GM20431 (cell line): Measurements from ENCODE around the gene RNFT2.
"Not testable (repeated sequence)": the region's sequence is repeated elsewhere in the genome, so short reads cannot be mapped to it uniquely, and the experiment has no call there.

Experiments used
- in situ Hi-C: fragments of 300-500 bp; cut with MseI, MboI; formaldehyde crosslinking; loops from one replicate; pipeline ENCODE4 v1.15.0; 2020; ENCODE audit warnings: low sequenced_read_pairs; ENCODE audit not compliant: unreplicated experiment

RNFT2 gene

GRCh38 chr12:116735951-116736599 lies 2.0 kb upstream of the RNFT2 start:
- in situ Hi-C loops = no loop called here

DNA sequence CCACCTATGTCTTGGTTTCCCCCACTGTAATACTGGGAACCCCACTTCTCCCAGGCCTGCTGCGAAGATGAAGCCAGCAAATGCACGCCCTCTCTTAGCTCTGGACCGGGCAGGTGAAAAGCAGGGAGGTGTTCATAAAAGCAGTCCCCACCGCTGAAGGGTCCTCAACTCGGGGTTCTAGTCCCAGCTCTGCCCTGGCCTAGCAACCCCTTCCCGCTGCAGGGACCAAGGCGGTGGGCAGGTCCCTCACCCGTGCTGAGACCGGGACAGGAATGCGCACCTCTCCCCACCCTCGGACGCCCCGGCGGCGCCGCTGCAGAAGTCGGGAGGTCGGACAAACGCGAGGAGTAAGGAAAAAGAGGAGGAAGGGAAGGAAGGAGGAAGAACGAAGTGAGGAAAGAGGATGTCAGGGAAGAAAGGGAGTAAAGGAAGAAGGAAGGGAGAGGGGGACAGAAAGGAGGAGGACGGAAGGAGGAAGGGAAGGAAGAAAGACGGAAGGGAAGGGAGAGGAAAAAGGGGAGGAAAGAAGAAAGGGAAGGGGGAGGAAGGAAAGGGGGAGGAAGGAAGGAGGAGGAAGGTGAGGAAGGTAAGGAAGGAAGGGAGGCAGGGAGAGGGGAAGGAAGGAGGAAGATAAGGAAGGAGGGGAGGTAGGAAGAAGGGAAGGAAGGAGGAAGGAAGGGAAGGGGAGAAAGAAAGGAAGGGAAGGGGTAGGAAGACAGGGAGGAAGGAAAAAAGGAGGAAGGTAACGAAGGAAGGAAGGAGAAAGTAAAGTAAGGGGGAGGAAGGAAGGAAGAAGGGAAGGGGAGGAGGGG lies 947 bp upstream of the RNFT2 start:
- in situ Hi-C loops = no loop called here

GRCh38 chr12:116739381-116739887 lies 1.3 kb downstream of the RNFT2 start:
- in situ Hi-C loops = no loop called here

DNA sequence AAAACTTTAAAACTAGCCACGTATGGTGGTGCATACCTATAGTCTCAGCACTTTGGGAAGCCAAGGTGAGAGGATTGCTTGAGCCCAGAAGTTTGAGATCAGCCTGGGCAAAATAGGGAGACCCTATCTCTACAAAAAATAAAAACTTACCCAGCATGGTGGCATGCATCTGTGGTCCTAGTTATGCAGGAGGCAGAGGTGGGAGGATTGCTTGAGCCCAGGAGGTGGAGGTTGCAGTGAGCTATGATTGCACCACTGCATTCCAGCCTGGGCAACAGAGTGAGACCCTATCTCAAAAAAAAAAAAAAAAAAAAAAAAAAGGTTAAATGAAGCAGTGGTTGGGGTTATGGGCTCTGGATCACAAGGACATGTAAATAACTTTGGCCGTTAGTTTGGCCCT lies 4.7 kb downstream of the RNFT2 start:
- in situ Hi-C loops = not testable (repeated sequence)

GRCh38 chr12:116744766-116745165 lies 6.7 kb downstream of the RNFT2 start:
- in situ Hi-C loops = no loop called here

DNA sequence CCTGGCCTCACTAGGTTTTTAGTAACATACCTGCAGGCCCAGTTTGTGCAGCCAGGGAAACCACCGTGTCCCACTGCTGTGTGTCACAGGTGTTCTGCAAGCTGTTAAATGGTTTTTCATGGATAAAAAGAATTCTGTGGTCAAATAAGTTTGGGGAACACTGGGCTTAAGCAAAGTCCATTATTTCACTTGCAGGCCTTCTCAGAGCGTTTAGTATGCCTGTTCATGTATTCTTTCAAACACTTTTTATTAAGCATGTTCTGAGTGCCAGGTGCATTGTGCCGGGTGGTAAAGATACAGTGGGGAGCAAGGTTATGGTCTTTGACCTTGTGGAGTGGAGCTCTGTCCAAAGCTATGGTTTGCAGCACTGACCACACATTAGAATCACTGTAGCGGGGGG lies 7.4 kb downstream of the RNFT2 start:
- in situ Hi-C loops = no loop called here

DNA sequence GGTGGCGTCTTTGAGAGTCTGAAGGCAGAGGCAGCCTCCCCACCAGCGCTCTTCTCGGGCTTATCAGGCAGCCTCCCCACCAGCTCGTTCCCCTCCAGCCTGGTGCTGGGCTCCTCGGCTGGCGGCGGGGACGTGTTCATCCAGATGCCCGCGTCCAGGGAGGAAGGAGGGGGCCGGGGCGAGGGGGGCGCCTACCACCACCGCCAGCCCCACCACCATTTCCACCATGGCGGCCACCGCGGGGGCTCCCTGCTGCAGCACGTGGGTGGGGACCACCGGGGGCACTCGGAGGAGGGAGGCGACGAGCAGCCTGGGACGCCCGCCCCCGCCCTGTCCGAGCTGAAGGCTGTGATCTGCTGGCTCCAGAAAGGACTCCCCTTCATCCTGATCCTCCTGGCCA lies 11.8 kb downstream of the RNFT2 start:
- in situ Hi-C loops = no loop called here

- in situ Hi-C loops = no loop called here
These were observed 12.2 kb downstream of the RNFT2 start for GRCh38 chr12:116750298-116750697.

GRCh38 chr12:116754097-116754496 lies 16.0 kb downstream of the RNFT2 start:
- in situ Hi-C loops = not testable (repeated sequence)

- in situ Hi-C loops = not testable (repeated sequence)
These were observed 16.7 kb downstream of the RNFT2 start for GRCh38 chr12:116754783-116755182.

GRCh38 chr12:116759783-116760621 lies 21.9 kb downstream of the RNFT2 start:
- in situ Hi-C loops = no loop called here

- in situ Hi-C loops = no loop called here
These were observed 22.5 kb downstream of the RNFT2 start for GRCh38 chr12:116760622-116761020.

- in situ Hi-C loops = no loop called here
These were observed 23.4 kb downstream of the RNFT2 start for GRCh38 chr12:116761499-116761898.

GRCh38 chr12:116765271-116765670 lies 27.2 kb downstream of the RNFT2 start:
- in situ Hi-C loops = no loop called here

DNA sequence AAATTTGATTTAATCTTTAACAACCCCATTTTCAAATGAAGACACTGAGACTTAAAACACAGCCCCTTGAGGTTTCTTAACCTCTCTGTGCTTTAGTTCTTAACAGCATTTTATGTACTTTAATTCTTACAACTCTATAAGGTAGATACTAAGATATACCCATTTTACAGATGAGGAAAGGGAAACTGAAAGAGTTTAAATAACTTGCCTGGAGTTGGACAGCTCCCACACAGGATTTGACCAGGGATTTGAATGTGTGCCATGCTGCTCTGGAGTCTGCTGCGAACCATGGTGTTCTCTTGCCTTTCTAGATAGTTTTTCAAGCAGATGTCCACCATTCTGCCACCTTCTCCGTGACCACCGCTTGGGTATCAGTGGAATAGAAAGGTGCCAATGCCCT lies 28.2 kb downstream of the RNFT2 start:
- in situ Hi-C loops = no loop called here

- in situ Hi-C loops = no loop called here
These were observed 28.6 kb downstream of the RNFT2 start for GRCh38 chr12:116766746-116767145.

- in situ Hi-C loops = no loop called here
These were observed 33.5 kb downstream of the RNFT2 start for GRCh38 chr12:116771651-116772050.

DNA sequence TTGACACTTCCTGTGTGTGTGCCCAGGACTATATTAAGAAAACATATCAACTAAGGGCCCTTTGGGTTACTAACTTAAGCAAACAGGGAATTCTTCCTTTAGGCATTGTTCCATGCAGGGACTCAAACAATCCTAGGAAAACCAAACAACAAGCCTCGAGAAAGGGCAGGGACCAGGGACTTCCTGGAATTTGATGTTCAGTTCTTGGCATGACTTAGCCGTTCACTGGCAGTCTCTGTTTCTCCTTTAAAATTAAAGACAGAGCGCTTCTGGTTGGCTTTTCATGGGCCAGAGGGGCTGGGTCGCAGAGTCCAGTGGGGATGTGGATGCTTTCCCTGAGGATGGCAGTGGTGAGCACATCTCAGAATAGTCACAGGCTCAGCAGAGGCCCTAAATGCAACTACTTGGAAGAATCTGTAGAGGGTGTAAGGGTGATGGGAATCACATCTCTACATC lies 35.2 kb downstream of the RNFT2 start:
- in situ Hi-C loops = no loop called here

DNA sequence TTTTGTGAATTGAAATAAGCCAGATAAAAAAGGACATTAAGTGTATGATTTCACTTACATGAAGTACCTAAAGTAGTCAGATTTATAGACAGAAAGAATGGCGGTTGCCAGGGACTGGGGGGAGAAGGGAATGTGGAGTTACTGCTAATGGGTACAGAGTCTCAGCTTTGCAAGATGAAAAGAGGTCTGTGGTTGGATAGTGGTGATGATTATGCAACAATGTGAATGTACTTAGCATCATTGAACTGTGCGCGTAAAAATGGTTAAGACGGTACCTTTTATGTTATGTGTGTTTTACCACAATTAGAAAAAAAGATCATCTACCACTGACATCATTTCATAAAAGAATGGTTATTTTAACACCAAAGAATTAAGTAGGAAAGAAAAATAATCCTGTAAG lies 35.9 kb downstream of the RNFT2 start:
- in situ Hi-C loops = no loop called here

DNA sequence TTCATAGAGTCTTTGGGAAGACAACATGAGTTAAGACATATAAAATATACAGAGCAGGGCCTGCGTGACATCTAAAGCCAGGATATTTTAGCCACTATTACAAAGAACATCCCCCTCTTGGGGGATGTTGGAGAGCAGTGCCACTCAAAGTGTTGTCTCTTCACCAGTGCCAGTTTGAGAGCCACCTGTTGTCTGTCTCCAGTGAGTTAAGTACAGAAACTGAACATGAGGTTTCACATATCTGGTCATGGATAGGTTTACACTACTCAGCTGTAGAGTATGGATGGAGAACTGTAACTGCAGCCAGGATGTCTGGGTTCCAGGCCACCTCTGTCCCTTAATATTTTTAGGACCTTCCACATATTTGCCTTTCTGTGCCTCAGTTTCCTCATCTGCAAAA lies 39.1 kb downstream of the RNFT2 start:
- in situ Hi-C loops = no loop called here

DNA sequence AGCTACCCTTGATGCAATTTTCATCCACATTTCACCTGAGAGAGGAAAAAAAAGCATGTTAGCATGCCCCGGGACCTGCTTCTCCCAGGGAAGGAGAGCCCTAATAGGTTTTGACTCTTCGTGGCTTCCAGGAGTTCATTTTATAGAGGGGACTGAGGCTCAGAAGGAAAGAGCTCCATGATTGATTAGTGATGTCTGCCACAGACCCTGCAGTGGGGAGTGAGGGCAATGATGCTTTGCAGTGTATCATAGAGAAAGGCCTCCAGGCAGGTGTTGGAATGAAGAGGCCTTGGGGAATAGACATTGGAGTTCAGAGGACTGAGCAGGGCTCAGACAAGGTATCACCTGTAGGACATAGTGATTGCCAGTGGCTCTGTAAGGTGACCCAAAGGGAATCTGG lies 41.5 kb downstream of the RNFT2 start:
- in situ Hi-C loops = no loop called here
